LNCaP clone FGC (cell line): ENCODE measurements around the gene CCT8.

Source experiments
- DNase-seq: peaks from one replicate; pipeline ENCODE4 v3.0.0-alpha.2; 2011; ENCODE audit warnings: low read depth
- H3K4me3 ChIP-seq: 2 replicates; pipeline ENCODE4 v1.5.1; 2011; ENCODE audit warnings: mild to moderate bottlenecking, low read depth, low read length, control low read depth
- CTCF ChIP-seq: IDR thresholded peaks from 2 replicates; pipeline ENCODE4 v1.5.1; 2012; ENCODE audit warnings: mild to moderate bottlenecking; ENCODE audit not compliant: control insufficient read depth, insufficient read depth; ENCODE audit errors: extremely low read depth

Gene CCT8

GRCh38 chr21:29085106-29085752, 11.8 kb upstream of the CCT8 start:
- no peak for TF ChIP-seq CTCF
- DNase-seq, result no peak
- H3K4me3 ChIP-seq, result no peak overlapping the region

- no peak overlapping the region for H3K4me3 ChIP-seq
- no peak for DNase-seq
- no peak for TF ChIP-seq CTCF
Measured at GRCh38 chr21:29084372-29084771, 10.9 kb upstream of the CCT8 start.

- no peak overlapping the region for H3K4me3 ChIP-seq
- DNase-seq, result no peak
- no peak for TF ChIP-seq CTCF
Measured at GRCh38 chr21:29083306-29083705, 9.9 kb upstream of the CCT8 start.

- no peak for TF ChIP-seq CTCF
- H3K4me3 ChIP-seq, result no peak overlapping the region
- no peak for DNase-seq
Measured at GRCh38 chr21:29082046-29082815, 8.8 kb upstream of the CCT8 start.

GRCh38 chr21:29080454-29080941, 7.0 kb upstream of the CCT8 start:
- DNase-seq, result no peak
- no peak overlapping the region for H3K4me3 ChIP-seq
- no peak for TF ChIP-seq CTCF

DNA sequence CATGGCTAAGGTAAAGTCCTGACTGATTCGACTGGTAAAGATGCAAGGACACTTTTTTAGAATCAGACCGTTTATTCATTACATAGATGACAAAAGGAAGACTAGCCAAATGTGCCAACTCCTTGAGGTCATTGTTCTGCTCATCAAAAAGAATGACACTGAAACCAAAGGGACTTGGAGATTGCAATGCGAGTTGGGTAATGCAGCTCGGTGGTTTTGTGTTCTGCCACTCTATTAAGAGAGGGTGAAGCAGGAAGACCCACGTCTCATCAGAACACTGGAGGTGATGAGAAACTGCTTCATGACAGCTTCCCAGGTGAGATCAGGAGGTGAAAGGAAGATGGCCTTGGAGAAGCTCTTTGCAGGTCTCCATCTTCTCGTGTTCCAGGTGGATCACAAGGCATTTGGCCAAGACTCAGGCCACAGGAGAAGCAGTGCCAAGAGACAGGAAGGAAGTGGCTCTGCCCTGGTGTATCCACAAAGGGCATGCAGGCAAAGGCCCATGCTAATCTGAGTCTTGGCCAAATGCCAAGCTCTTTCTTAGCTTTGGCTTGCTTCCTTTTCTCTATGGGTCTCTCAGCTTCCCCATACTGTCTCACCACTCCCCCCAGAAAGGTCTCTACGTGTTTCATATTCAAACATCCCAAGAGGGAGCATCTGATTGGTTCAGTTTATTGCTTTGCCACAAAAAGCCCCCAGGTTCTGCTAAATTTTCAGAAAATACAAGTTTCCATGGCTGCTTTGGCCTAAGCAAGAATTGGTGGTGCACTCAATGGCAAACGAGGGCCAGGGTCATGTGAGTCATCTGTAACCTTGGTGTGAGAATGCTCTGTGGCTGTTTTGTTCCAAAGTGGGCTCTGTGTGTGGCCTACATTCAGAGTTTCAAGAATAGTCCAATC, 5.7 kb upstream of the CCT8 start:
- H3K4me3 ChIP-seq, result no peak overlapping the region
- no peak for TF ChIP-seq CTCF
- no peak for DNase-seq
